LNCaP clone FGC (cell line): Measurements from ENCODE around the gene LRRC27.
"Not testable (repeated sequence)": the region's sequence is repeated elsewhere in the genome, so short reads cannot be mapped to it uniquely, and the experiment has no call there.

Experiments
- DNase-seq: peaks from one replicate; pipeline ENCODE4 v3.0.0-alpha.2; 2011; ENCODE audit warnings: low read depth
- H3K4me3 ChIP-seq: 2 replicates; pipeline ENCODE4 v1.5.1; 2011; ENCODE audit warnings: mild to moderate bottlenecking, low read depth, low read length, control low read depth
- CTCF ChIP-seq: IDR thresholded peaks from 2 replicates; pipeline ENCODE4 v1.5.1; 2012; ENCODE audit warnings: mild to moderate bottlenecking; ENCODE audit not compliant: control insufficient read depth, insufficient read depth; ENCODE audit errors: extremely low read depth

The LRRC27 gene

GRCh38 chr10:132292287-132293200 lies 39.4 kb upstream of the LRRC27 start:
- DNase-seq = no peak
- no peak overlapping the region for H3K4me3 ChIP-seq
- TF ChIP-seq CTCF = no peak

- no peak for DNase-seq
Observed at GRCh38 chr10:132293201-132293812, 38.7 kb upstream of the LRRC27 start.

GRCh38 chr10:132293813-132294520 lies 38.0 kb upstream of the LRRC27 start:
- no peak for TF ChIP-seq CTCF
- DNase-seq = no peak

More at GRCh38 chr10:132293201-132293812, 38.7 kb upstream of the LRRC27 start:
- no peak for TF ChIP-seq CTCF
- H3K4me3 ChIP-seq = no peak overlapping the region

GRCh38 chr10:132294561-132295318 lies 37.3 kb upstream of the LRRC27 start:
- H3K4me3 ChIP-seq = no peak overlapping the region
- TF ChIP-seq CTCF = no peak
- DNase-seq = no peak

More at GRCh38 chr10:132293813-132294520, 38.0 kb upstream of the LRRC27 start:
- H3K4me3 ChIP-seq = no peak overlapping the region

- DNase-seq = not testable (repeated sequence)
Observed at GRCh38 chr10:132295481-132295880, 36.5 kb upstream of the LRRC27 start.

GRCh38 chr10:132296666-132297443 lies 35.1 kb upstream of the LRRC27 start:
- no peak for TF ChIP-seq CTCF
- H3K4me3 ChIP-seq = no peak overlapping the region
- DNase-seq = no peak

More at GRCh38 chr10:132295481-132295880, 36.5 kb upstream of the LRRC27 start:
- not testable (repeated sequence) for H3K4me3 ChIP-seq
